ENCODE measurements around the gene ODAD3.
"Not testable (repeated sequence)": the region's sequence is repeated elsewhere in the genome, so short reads cannot be mapped to it uniquely, and the experiment has no call there.

The ODAD3 gene

GRCh38 chr19:11460207-11460606, 25.3 kb upstream of the ODAD3 start:
- no peak for DNase-seq (ENCODE audit: low spot score)

GRCh38 chr19:11458912-11459311, 24.0 kb upstream of the ODAD3 start:
- DNase-seq (ENCODE audit: low spot score): not testable (repeated sequence)

GRCh38 chr19:11458236-11458900, 23.4 kb upstream of the ODAD3 start:
- no peak for DNase-seq (ENCODE audit: low spot score)

- DNase-seq (ENCODE audit: low spot score): no peak
Observed at GRCh38 chr19:11457831-11458230, 22.9 kb upstream of the ODAD3 start.

- DNase-seq (ENCODE audit: low spot score): peak; percentile 65
Observed at GRCh38 chr19:11457115-11457514, 22.2 kb upstream of the ODAD3 start.

GRCh38 chr19:11456659-11457058, 21.7 kb upstream of the ODAD3 start:
- DNase-seq (ENCODE audit: low spot score): no peak

GRCh38 chr19:11455233-11455554, 20.3 kb upstream of the ODAD3 start:
- DNase-seq (ENCODE audit: low spot score): not testable (repeated sequence)

- no peak for DNase-seq (ENCODE audit: low spot score)
Observed at GRCh38 chr19:11453468-11454341, 18.8 kb upstream of the ODAD3 start.

GRCh38 chr19:11452620-11453310, 17.8 kb upstream of the ODAD3 start:
- DNase-seq (ENCODE audit: low spot score): no peak

- no peak for DNase-seq (ENCODE audit: low spot score)
Observed at GRCh38 chr19:11451871-11452619, 17.1 kb upstream of the ODAD3 start.

GRCh38 chr19:11451327-11451870, 16.5 kb upstream of the ODAD3 start:
- DNase-seq (ENCODE audit: low spot score): no peak

GRCh38 chr19:11450570-11451326, 15.8 kb upstream of the ODAD3 start:
- no peak for DNase-seq (ENCODE audit: low spot score)

- no peak for DNase-seq (ENCODE audit: low spot score)
Observed at GRCh38 chr19:11448923-11449554, 14.1 kb upstream of the ODAD3 start.

GRCh38 chr19:11448410-11448809, 13.5 kb upstream of the ODAD3 start:
- DNase-seq (ENCODE audit: low spot score): no peak

GRCh38 chr19:11447347-11448262, 12.7 kb upstream of the ODAD3 start:
- no peak for DNase-seq (ENCODE audit: low spot score)

- peak; percentile 81 for DNase-seq (ENCODE audit: low spot score)
Observed at GRCh38 chr19:11446652-11447301, 11.9 kb upstream of the ODAD3 start.

GRCh38 chr19:11446271-11446651, 11.3 kb upstream of the ODAD3 start:
- no peak for DNase-seq (ENCODE audit: low spot score)

- DNase-seq (ENCODE audit: low spot score): no peak
Observed at GRCh38 chr19:11445141-11445540, 10.2 kb upstream of the ODAD3 start.

- DNase-seq (ENCODE audit: low spot score): no peak
Observed at GRCh38 chr19:11444059-11444458, 9.1 kb upstream of the ODAD3 start.
